ENCODE data around the gene CBX4. TPM values are rescaled to one million over a fixed set of nuclear protein-coding genes. Genes with fewer than 3 reads are reported as not detected.

The CBX4 gene
- total and polyA plus RNA-seq, 7 donors = 1.9 to 7.8 (median 3.3) TPM

DNA sequence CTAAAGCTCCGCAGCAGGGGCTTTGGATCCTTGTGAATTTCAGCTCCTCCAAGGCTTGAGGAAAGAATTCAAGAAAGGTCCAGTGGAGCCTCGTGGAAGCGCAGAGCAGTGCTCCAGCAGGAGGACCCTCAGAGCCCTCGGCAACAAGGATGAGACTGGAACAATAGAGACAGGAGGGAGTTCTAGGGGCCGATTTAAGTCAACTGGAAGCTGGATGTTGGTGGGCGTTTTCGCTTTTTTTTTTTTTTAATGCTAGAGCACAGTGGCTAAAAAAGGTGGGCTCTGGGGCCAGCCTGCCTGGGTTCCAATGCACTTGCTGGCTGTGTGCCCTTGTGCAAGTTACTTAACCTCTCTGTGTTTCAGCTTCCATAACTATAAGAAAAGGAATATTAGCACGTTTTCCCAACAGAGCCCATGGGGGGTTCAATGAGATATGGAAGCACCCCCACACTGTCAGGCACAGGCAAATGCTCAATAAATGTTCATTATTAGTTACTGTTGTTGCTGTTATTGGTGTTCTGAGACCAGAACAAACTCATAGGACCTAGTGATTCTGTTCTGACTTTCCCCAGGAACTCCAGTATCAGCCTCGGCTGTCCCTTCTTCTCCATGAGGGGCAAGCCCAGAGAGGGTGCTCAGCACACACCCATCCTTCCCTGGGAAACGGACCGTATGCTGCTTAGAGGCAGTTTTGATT lies 37.1 kb downstream of the CBX4 start:
- TF ChIP-seq, protein P1, sequence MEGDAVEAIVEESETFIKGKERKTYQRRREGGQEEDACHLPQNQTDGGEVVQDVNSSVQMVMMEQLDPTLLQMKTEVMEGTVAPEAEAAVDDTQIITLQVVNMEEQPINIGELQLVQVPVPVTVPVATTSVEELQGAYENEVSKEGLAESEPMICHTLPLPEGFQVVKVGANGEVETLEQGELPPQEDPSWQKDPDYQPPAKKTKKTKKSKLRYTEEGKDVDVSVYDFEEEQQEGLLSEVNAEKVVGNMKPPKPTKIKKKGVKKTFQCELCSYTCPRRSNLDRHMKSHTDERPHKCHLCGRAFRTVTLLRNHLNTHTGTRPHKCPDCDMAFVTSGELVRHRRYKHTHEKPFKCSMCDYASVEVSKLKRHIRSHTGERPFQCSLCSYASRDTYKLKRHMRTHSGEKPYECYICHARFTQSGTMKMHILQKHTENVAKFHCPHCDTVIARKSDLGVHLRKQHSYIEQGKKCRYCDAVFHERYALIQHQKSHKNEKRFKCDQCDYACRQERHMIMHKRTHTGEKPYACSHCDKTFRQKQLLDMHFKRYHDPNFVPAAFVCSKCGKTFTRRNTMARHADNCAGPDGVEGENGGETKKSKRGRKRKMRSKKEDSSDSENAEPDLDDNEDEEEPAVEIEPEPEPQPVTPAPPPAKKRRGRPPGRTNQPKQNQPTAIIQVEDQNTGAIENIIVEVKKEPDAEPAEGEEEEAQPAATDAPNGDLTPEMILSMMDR (IDR thresholded peaks at IDR 0.05) = no peak

DNA sequence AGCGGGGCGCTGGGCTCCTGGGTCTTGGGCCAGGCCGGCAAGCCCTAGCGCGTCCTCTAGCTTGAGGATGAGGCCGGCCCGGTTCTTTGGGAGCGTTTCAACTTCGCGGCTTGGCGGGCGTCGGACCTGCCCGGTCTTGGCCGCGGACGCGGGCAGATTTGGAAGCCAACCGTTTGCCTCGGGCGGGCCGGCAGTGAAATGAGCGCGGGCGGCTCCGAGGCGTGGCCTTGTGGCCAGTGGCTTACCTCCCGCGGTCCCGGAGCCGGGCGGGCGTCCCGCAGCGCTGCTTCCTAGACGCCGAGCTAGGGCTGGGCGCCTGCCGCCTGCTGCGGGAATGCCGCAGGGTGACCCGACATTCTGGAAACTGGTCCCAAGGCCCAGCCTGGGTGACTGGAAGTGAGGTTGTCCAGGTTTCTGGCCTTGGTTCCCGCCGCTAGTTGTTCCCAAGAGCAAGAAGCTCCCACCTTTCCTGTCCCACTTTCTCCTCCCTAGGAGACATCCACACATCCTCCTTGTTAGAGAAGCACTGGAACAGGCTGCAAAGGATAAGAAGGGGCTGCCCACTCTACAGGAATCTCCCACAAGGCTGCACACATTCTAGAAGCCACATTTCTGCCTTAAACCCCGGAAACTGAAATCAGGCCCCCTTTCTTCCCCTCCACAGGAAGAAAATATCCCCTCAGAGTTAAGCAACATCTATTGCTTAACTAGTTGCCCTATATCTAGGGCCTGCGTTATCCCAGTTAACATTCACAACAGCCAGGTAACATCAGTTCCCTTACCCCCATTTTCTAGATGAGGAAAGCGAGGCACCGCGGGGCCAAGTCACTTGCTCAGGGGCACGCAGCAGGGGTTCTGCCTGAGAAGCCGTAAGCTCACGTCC lies 37.8 kb downstream of the CBX4 start:
- 7 to 11% (median 8%) methylated on average over 40 to 52 of the region's 52 CpGs for WGBS, 3 donors
- DNase-seq = peak in 1 of 2 donors; percentile 27
- ATAC-seq = no peak
- TF ChIP-seq, protein P1 (IDR thresholded peaks at IDR 0.05) = no peak
- intact Hi-C loops (cut with DNase I) = no loop called here
- Histone ChIP-seq H3K27ac (no peak overlapping the region), H3K4me3 (no peak overlapping the region), H3K4me1 (peaks cover 16% of the 10 kb centered on the region), H3K9me3 (no peaks in the 10 kb centered on the region), H3K36me3 (ENCODE audit: insufficient read depth in 1 of 2, low read depth in 1 of 2) (no peaks in the 10 kb centered on the region), H3K27me3 (ENCODE audit: insufficient read depth in 3 of 3, low read length in 2 of 3) (peaks cover 0 to 86% (median 62%) of the 10 kb centered on the region in 3 donors)

More for the DNA sequence above, 37.1 kb downstream of the CBX4 start:
- Histone ChIP-seq H3K4me1 (peaks cover 16% of the 10 kb centered on the region), H3K27me3 (ENCODE audit: insufficient read depth in 3 of 3, low read length in 2 of 3) (peaks cover 0 to 93% (median 70%) of the 10 kb centered on the region in 3 donors), H3K27ac (no peak overlapping the region), H3K36me3 (ENCODE audit: insufficient read depth in 1 of 2, low read depth in 1 of 2) (no peaks in the 10 kb centered on the region), H3K9me3 (no peaks in the 10 kb centered on the region), H3K4me3 (no peak overlapping the region)
- ATAC-seq (no peak), DNase-seq (no peak)
- intact Hi-C loops (cut with DNase I) = no loop called here
- WGBS, 3 donors = 11 to 17% (median 13%) methylated on average over 11 of the region's 11 CpGs

DNA sequence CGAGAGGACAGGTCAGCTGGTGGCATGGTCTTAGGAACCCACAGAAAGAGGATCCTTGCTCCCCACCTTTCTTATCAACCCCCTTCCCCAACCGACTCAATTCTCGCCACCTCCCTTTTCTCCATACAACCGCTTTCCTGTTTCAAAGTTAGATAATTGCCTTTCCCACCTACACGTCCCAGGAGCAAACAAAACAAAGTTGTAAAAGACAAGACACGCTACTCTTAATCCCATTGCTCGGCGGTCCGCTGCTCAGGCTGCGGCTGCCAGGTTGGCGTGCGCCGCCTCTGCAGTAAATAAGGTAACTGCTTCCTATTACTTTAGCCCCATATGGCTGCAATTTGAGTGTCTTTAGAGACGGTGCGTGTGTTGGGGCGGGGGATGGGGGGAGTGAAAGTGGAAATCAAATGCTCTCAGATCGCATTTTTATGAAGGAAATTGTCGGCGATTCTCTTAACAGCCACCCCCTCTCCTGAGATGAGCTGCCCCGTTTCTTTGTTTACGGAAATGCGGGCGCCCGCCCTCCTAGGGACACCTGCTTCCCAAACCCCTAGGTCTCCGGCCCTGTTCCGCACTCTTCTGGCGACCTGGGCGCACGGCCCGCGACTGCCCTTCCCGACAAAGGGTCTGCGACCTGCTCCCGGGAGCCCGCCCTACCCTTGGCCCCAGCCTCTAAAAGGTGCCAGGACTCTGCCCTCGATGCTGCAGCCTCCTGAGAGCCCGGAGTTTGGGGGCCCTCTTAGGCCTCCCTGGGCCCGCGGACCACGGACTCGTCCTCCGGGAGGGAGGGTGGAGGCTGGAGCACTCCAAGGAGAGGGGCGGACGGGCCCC lies 38.7 kb downstream of the CBX4 start:
- intact Hi-C loops (cut with DNase I) = no loop called here
- Histone ChIP-seq H3K36me3 (ENCODE audit: insufficient read depth in 1 of 2, low read depth in 1 of 2) (no peaks in the 10 kb centered on the region), H3K4me3 (peak overlapping the region; percentile 15), H3K27me3 (ENCODE audit: insufficient read depth in 3 of 3, low read length in 2 of 3) (peaks cover 0 to 79% (median 56%) of the 10 kb centered on the region in 3 donors), H3K4me1 (peaks cover 23% of the 10 kb centered on the region), H3K9me3 (no peaks in the 10 kb centered on the region), H3K27ac (no peak overlapping the region)
- TF ChIP-seq, protein P1 (IDR thresholded peaks at IDR 0.05) = no peak
- whole genome bisulfite sequencing, 3 donors = 1 to 3% (median 3%) methylated on average over 41 to 44 of the region's 44 CpGs
- no peak for DNase-seq
- ATAC-seq = no peak

DNA sequence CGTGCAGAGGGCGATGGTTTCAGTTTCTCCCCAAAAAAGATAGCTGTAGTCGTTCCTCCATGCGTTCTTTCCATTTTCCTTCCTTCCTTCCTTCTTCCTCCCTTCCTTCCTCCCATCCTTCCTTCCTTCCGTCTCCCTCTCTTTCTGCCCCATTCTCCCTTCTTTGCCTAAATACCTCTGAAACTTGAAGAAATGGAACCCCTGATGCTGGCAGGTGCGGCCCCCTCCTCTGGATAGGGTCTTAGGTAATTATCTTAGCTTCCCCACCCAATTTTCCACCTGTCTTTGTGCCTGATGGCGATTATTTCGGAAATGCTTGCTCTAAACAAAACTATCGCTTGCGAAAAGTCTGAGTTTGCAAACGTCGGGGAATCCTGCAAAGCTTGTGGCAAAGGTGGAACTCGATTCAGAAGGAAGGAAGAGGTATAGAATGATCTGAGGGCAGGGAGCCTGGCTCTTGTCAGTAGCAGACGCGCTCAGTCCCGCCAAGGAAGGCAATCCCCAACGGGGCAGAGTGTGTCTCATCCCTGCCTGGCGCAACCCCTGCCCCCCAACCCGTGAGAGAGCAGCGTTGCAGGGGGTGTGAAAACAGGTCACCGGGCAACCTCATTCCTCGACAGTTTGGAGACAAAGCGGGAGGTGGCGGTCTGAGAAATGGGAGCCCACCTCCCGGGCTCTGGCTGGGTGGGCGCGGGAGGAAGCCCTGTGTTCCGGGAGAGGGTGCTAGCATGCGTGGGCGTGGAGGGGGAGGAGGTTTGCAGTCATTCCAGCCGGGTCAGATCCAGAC lies 39.5 kb downstream of the CBX4 start:
- H3K4me1 ChIP-seq = peaks cover 23% of the 10 kb centered on the region

More for the DNA sequence above, 39.5 kb downstream of the CBX4 start:
- Histone ChIP-seq H3K36me3 (ENCODE audit: insufficient read depth in 1 of 2, low read depth in 1 of 2) (peaks cover 0 to 7% of the 10 kb centered on the region in 2 donors), H3K9me3 (no peaks in the 10 kb centered on the region), H3K4me3 (no peak overlapping the region), H3K27me3 (ENCODE audit: insufficient read depth in 3 of 3, low read length in 2 of 3) (peaks cover 0 to 71% (median 51%) of the 10 kb centered on the region in 3 donors), H3K27ac (no peak overlapping the region)
- DNase-seq = no peak
- TF ChIP-seq, protein P1 (IDR thresholded peaks at IDR 0.05) = no peak
- 6 to 8% (median 6%) methylated on average over 31 of the region's 31 CpGs for WGBS, 3 donors
- intact Hi-C loops (cut with DNase I) = loop anchor here in 1 of 2 donors (5.0 kb wide), 1 partner anchor 43 kb away; no protein-coding TSS in a partner anchor
- no peak for ATAC-seq

Measured in psoas muscle (tissue), 8 donors.